ENCODE measurements around the gene SLC34A1.
"Not testable (repeated sequence)": the region's sequence is repeated elsewhere in the genome, so short reads cannot be mapped to it uniquely, and the experiment has no call there.

SLC34A1 gene

DNA sequence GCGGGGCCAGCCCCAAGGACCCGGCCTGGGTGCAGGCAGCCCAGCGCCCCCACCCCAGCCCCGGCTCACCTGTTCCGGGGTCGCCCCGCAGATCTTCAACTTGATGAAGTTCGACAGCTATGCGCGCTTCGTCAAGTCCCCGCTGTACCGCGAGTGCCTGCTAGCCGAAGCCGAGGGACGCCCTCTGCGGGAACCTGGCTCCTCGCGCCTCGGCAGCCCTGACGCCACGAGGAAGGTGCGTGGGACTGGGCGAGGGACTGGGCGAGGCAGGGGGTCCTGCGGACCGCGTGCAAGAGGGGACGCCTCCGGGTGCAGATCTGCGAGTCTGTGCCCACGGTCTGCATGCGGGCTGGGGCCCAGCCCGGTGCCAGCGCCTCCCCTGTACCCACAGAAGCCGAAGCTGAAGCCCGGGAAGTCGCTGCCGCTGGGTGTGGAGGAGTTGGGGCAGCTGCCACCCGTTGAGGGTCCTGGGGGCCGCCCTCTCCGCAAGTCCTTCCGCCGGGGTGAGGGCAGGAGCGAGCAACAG, 16.8 kb upstream of the SLC34A1 start:
- in situ Hi-C loops (cut with HindIII; ENCODE audit: low pct_unique_long_range_greater_than_20kb, low sequenced_read_pairs), result no loop called here

DNA sequence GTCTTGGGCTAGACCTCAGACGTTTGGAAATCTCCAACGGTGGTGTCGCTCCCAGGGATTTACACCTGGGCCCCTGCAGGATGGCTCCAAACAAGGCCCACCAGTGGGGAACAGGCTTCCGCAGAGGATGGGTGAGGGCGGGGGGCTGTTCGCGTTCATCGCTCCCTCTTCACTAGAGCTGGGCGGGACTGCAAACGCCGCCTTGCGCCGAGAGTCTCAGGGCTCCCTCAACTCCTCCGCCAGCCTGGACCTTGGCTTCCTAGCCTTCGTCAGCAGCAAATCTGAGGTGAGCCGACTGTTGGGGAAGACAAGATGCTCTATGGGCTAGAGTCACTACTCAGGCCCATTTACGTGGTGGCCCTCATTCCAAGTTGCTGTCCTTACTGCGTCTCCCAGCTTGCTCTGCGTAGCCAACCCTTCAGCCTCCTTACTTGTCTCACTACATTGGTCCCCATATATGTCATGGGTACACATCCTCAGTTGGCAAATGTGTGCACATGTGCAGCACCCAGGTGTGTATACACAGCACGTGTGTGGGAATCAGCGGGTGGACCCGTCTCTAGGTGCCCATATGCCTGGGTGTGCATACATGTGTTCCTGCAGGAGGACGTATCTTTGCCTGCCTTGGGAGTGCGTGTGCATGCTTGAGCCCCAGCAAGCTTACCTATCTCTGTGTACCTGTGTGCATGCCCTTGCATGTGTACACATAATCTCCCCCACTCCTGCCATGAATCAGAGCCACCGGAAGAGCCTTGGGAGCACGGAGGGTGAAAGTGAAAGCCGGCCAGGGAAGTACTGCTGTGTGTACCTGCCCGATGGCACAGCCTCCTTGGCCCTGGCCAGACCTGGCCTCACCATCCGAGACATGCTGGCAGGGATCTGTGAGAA, 16.0 kb upstream of the SLC34A1 start:
- DNase-seq (ENCODE audit: low read depth in 1 of 2, low spot score in 1 of 2), result no peak
- TF ChIP-seq JUND (IDR thresholded peaks at IDR 0.05; ENCODE audit: low read depth), result no peak
- in situ Hi-C loops (cut with HindIII; ENCODE audit: low pct_unique_long_range_greater_than_20kb, low sequenced_read_pairs), result no loop called here

More for the DNA sequence above, 16.8 kb upstream of the SLC34A1 start:
- no peak for DNase-seq (ENCODE audit: low read depth in 1 of 2, low spot score in 1 of 2)
- TF ChIP-seq JUND (IDR thresholded peaks at IDR 0.05; ENCODE audit: low read depth), result no peak

DNA sequence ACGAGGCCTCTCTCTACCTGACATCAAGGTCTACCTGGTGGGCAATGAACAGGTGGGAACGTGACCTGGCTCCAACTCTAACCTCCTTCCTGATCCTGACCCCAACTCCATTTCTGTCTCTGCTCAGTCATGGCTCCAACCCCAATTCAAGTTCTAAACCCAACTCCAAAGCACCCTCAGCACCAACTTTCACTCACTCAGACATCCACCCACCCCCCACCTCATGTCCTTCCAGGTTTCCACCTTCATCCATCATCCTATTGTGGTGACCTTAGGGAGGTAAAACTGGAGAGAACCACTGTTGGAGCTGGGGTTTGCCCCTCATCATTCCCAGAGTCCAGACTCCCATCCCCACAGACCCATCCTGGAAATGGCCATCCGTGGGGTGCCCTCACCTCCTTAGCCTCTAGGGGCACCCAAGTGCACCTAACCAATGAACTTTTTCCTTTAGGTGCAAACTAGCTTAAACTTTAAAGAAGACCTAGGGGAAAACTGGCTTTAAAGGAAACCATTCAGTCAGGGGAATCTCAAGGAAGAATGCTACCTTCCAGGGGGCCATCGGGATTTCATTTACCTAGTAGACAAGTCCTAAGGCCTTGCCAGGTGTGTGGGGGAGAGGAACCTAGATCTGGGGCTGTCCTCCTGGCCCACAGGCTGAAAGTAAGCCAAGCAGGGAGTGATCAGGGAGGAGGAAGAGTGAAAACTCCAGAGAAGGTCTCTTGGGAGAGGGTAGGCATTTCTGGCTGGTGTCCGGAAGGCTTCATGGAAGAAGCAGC, 15.2 kb upstream of the SLC34A1 start:
- peak; percentile 64 to 71 for DNase-seq (ENCODE audit: low read depth in 1 of 2, low spot score in 1 of 2)
- in situ Hi-C loops (cut with HindIII; ENCODE audit: low pct_unique_long_range_greater_than_20kb, low sequenced_read_pairs), result no loop called here
- TF ChIP-seq JUND (IDR thresholded peaks at IDR 0.05; ENCODE audit: low read depth), result no peak

DNA sequence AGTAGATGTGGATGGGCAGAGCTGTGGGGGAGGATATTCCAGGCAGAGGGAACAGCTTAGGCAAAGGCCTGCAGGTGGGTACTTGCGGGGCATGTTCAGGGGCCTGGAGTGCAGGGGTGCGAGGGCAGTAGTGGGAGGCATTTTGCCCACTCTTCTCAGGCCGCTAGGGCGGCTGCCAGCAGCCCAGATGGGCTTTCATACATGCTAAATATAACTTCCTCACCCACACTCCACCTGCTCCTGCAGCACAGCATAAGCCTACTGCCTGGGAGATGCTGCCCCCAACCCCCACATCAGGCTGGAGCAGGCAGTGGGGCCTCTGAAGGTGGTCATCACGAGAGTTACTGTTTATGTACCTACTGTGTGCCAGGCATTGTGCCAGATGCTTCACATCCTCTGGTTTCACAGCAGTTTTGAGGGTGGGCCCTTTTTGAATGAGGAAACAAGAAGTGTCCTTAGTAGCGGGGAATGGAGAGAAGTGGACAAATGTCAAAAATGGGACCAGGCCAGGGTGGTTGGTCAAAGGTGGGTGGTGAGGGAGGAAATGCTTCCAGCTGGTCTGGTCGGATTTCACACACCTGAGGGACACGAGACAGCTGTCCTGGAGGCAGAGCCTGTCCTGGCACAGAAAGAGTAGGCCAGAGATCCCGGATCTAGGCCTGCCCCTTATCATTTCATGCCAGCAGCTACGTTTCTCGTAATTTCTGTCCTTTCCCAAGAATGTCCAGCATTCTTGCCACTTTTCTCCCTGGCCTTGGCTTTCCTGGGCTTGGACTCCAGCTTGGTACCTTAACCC, 14.4 kb upstream of the SLC34A1 start:
- in situ Hi-C loops (cut with HindIII; ENCODE audit: low pct_unique_long_range_greater_than_20kb, low sequenced_read_pairs), result no loop called here
- TF ChIP-seq JUND (IDR thresholded peaks at IDR 0.05; ENCODE audit: low read depth), result no peak

DNA sequence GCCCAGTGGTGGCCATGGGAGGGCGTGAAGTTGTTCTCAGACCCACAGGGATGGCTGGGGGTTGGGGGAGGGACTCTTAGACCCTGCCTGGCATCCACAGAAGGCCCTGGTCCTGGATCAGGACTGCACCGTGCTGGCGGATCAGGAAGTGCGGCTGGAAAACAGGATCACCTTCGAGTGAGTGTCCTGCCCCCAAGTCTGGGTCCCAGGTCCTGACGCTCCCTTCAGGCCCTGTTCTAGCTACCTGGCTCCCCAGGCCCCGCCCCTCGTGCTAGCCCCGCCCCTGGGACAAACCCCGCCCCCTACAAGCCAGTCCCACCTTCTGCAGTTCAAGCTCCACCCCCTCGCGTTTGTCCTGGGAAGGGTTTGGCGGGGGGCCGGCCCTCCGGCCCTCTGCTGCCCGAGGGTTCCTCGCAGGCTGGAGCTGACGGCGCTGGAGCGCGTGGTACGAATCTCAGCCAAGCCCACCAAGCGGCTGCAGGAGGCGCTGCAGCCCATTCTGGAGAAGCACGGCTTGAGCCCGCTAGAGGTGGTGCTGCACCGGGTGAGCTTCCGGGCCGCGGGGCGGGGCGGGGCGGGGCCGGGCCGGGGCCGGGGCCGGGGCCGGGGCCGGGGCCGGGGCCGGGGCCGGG, 13.6 kb upstream of the SLC34A1 start:
- no peak for TF ChIP-seq JUND (IDR thresholded peaks at IDR 0.05; ENCODE audit: low read depth)
- DNase-seq (ENCODE audit: low read depth in 1 of 2, low spot score in 1 of 2), result peak; percentile 88 to 96
- in situ Hi-C loops (cut with HindIII; ENCODE audit: low pct_unique_long_range_greater_than_20kb, low sequenced_read_pairs), result no loop called here

More for the DNA sequence above, 14.4 kb upstream of the SLC34A1 start:
- DNase-seq (ENCODE audit: low read depth in 1 of 2, low spot score in 1 of 2), result no peak

DNA sequence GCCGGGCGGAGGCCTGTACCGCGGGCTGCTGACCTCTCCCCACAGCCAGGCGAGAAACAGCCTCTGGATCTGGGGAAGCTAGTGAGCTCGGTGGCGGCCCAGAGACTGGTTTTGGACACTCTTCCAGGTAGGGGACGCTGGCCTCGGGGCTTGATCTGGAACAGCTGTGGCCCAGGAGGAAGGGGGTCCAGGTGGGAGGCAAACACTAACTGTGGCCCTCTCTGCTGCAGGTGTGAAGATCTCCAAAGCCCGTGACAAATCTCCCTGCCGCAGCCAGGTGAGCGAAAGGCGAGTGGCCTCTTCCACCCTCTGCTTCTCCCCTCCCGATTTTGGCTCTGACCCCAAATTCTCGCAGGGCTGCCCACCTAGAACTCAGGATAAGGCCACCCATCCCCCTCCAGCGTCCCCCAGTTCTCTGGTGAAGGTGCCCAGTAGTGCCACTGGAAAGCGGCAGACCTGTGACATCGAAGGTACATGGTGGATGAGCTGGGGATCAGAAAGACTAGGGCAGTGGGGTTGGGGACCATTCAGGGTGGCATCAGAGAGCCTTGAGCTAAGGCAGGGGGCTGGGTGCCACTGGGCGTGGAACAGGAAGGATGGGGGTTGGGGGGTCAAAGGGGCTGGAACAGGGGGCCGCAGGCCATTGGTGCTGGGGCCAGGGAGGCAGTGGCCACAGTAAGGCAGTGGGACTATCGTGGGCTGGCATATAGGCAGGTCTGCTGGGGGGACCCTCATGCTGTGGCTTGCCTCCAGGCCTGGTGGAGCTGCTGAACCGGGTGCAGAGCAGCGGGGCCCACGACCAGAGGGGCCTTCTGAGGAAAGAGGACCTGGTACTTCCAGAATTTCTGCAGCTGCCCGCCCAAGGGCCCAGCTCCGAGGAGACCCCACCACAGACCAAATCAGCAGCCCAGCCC, 12.9 kb upstream of the SLC34A1 start:
- in situ Hi-C loops (cut with HindIII; ENCODE audit: low pct_unique_long_range_greater_than_20kb, low sequenced_read_pairs), result no loop called here
- no peak for TF ChIP-seq JUND (IDR thresholded peaks at IDR 0.05; ENCODE audit: low read depth)
- DNase-seq (ENCODE audit: low read depth in 1 of 2, low spot score in 1 of 2), result no peak

DNA sequence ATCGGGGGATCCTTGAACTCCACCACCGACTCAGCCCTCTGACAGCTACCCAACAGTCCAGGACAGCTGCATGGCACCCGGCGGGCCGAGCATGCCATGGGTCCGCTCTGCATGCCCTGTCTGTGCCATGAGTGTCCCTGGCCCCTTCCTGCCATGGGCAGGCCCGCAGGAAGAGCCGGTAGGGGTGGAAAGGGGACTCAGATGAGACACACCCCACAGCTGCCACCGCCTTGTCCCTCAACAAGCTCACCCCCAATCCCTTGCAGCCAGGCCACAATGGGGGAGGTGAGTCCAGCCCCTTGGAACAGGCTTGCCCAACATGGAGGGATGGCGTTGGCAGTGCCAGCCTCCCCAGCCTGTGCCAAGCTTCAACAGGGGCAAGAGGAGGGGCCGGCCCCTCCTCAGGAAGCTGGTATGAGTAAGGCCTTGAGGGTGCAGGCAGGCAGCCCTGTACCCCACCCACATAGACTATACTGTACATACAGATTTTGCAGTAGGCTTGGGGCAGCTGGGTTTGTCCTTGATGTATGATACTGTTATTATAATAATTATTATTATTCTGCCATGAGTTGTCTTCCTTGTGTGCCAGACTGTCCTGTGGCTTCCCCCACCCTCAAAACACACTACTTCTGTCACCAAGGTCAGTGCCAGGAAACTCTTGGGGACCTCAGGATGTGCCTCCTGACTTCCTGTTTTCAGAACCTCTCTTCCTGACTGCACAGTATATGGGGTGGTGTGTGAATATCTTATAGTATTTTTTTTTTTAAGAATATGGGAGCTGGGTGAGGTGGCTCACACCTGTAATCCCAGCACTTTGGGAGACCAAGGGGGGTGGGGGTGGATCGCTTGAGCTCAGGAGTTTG, 12.0 kb upstream of the SLC34A1 start:
- no peak for TF ChIP-seq JUND (IDR thresholded peaks at IDR 0.05; ENCODE audit: low read depth)
- in situ Hi-C loops (cut with HindIII; ENCODE audit: low pct_unique_long_range_greater_than_20kb, low sequenced_read_pairs), result no loop called here
- DNase-seq (ENCODE audit: low read depth in 1 of 2, low spot score in 1 of 2), result no peak

DNA sequence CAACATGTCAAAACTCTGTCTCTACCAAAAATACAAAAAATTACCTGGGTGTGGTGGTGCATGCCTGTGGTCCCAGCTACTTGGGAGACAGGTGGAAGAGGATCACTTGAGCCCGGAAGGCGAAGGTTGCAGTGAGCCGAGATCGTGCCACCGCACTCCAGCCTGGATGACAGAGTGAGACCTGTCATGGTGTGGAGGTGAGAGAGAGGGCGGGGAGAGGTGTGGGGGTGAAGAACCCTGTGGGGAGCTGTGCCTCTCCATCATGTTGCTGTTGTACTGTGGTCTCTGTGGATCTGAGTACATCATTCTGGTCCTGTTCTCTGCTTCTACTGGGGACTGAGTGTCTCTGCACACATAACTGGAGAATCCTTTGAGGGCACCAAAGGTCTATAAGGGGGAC, 11.3 kb upstream of the SLC34A1 start:
- in situ Hi-C loops (cut with HindIII; ENCODE audit: low pct_unique_long_range_greater_than_20kb, low sequenced_read_pairs), result no loop called here
- no peak for DNase-seq (ENCODE audit: low read depth in 1 of 2, low spot score in 1 of 2)
- TF ChIP-seq JUND (IDR thresholded peaks at IDR 0.05; ENCODE audit: low read depth), result no peak

DNA sequence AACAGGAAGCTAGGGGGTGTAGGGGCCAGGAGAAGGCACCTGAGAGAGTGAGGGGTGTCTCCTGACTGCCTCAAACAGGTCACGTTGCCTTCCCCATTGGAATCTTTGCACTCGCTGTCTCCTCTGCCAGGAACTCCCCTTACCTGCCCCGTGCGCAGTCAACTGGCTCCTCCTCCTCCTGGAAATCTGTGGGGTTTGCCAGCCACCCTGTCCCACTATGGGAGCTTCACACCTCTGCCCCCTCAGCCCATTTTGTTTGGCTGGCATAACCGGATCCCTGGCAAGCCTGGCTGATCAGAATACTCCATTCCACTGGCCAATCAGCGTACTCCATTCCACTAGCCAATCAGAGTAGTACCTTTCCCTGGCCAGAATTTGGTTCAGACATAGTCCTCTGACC, 10.4 kb upstream of the SLC34A1 start:
- TF ChIP-seq JUND (IDR thresholded peaks at IDR 0.05; ENCODE audit: low read depth), result no peak
- in situ Hi-C loops (cut with HindIII; ENCODE audit: low pct_unique_long_range_greater_than_20kb, low sequenced_read_pairs), result no loop called here
- peak in 1 of 2 experiments; percentile 55 for DNase-seq (ENCODE audit: low read depth in 1 of 2, low spot score in 1 of 2)

DNA sequence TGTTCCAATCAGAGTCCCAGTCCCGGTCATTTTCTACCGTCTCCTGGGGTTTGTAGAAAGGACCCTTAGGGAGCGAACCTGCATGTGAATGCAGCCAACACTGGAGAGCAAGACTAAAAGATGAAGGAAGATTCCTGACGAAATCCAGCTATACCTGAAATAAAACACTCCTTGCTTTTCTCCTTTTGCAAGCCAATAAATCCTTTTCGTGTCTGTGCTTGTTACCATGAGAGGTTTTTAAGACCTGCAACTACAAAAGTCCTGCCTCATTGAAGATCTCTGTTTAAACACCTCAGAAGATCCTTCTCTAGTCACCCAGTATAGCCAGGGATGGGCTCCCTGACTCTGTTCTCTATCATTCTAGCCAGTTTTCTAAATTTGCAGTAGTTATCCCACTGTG, 10.0 kb upstream of the SLC34A1 start:
- no peak for DNase-seq (ENCODE audit: low read depth in 1 of 2, low spot score in 1 of 2)
- no peak for TF ChIP-seq JUND (IDR thresholded peaks at IDR 0.05; ENCODE audit: low read depth)
- in situ Hi-C loops (cut with HindIII; ENCODE audit: low pct_unique_long_range_greater_than_20kb, low sequenced_read_pairs), result no loop called here

DNA sequence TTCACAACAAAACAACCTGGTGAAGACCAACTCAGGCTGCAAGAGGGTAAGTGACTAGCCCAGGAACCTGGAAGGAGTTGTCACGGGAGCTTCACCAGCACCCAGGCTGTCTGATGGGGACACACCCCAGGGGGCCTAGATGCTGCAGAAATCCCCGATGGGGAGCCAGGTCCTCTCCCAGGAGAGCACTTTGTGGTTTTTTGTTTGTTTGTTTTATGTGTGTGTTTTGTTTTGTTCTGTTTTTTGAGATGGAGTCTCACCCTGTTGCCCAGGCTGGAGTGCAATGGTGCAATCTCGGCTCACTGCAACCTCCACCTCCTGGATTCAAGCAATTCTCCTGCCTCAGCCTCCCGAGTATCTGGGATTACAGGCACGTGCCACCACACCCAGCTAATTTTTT, 8.7 kb upstream of the SLC34A1 start:
- in situ Hi-C loops (cut with HindIII; ENCODE audit: low pct_unique_long_range_greater_than_20kb, low sequenced_read_pairs), result not testable (repeated sequence)

More for the DNA sequence above, 8.7 kb upstream of the SLC34A1 start:
- not testable (repeated sequence) for DNase-seq (ENCODE audit: low read depth in 1 of 2, low spot score in 1 of 2)

All from T47D (cell line).